Right atrium auricular region (tissue), 2 donors: Measurements from ENCODE around the gene CNTN5. TPM values are rescaled to one million over a fixed set of nuclear protein-coding genes. Genes with fewer than 3 reads are reported as not detected.

Experiments
- DNase-seq: peaks from one replicate; pipeline ENCODE4 v3.0.0-alpha.2; 2019; ENCODE audit warnings: low spot score
- H3K27ac ChIP-seq, 2 donors: fragments of 200-600 bp; sonication (generic); 1 replicate in 1 of 2; 2 replicates in 1 of 2; pipeline ENCODE4 v1.5.1; 2016 to 2019
- H3K27me3 ChIP-seq, 2 donors: fragments of 200-600 bp; sonication (generic); one replicate each; pipeline versions ENCODE4 v1.5.1 to v1.6.0; 2017 to 2019
- H3K36me3 ChIP-seq: fragments of 200-600 bp; sonication (generic); one replicate; pipeline ENCODE4 v1.5.1; 2016
- H3K4me1 ChIP-seq, 2 donors: fragments of 200-600 bp; sonication (generic); one replicate each; pipeline versions ENCODE4 v1.5.1 to v1.6.0; 2017 to 2019
- H3K4me3 ChIP-seq, 2 donors: fragments of 200-600 bp; sonication (generic); 1 replicate in 1 of 2; 2 replicates in 1 of 2; pipeline ENCODE4 v1.5.1; 2017 to 2019; ENCODE audit warnings: mild to moderate bottlenecking in 1 of 2, moderate library complexity in 1 of 2
- H3K9me3 ChIP-seq, 2 donors: fragments of 200-600 bp; sonication (generic); one replicate each; pipeline ENCODE4 v1.5.1; 2019
- CTCF ChIP-seq, 2 donors: fragments of 200-600 bp; sonication (generic); IDR thresholded peaks; one replicate each; pipeline ENCODE4 v1.5.1; 2019; ENCODE audit warnings: antibody characterized with exemption in 2 of 2
- total RNA-seq, 2 donors: library from RNA; depleted of rRNA; stranded (reverse); fragments of >200 nt; gene quantifications; one replicate each; pipeline ENCODE4 v1.1.0, GENCODE V29; 2016

The CNTN5 gene
- total RNA-seq, 2 donors from 2014 or later = not detected

GRCh38 chr11:99901175-99901574 lies 880.4 kb downstream of the CNTN5 start:
- Histone ChIP-seq H3K9me3 (peaks cover 0 to 13% of the 10 kb centered on the region in 2 donors), H3K27ac (no peak overlapping the region), H3K4me1 (no peaks in the 10 kb centered on the region), H3K36me3 (no peaks in the 10 kb centered on the region), H3K4me3 (no peak overlapping the region), H3K27me3 (no peaks in the 10 kb centered on the region)
- no peak for TF ChIP-seq CTCF (IDR thresholded peaks at IDR 0.05)
- no peak for DNase-seq

GRCh38 chr11:99911116-99911515 lies 890.4 kb downstream of the CNTN5 start:
- Histone ChIP-seq H3K36me3 (no peaks in the 10 kb centered on the region), H3K27me3 (no peaks in the 10 kb centered on the region), H3K4me1 (no peaks in the 10 kb centered on the region), H3K4me3 (no peak overlapping the region), H3K27ac (no peak overlapping the region), H3K9me3 (no peaks in the 10 kb centered on the region)
- TF ChIP-seq CTCF (IDR thresholded peaks at IDR 0.05) = no peak
- DNase-seq = no peak

- H3K27me3 ChIP-seq = no peaks in the 10 kb centered on the region
These were observed 895.3 kb downstream of the CNTN5 start for GRCh38 chr11:99916078-99916477.

GRCh38 chr11:99918761-99919160 lies 898.0 kb downstream of the CNTN5 start:
- TF ChIP-seq CTCF (IDR thresholded peaks at IDR 0.05) = no peak
- Histone ChIP-seq H3K36me3 (no peaks in the 10 kb centered on the region), H3K4me3 (no peak overlapping the region), H3K27me3 (no peaks in the 10 kb centered on the region), H3K27ac (no peak overlapping the region), H3K9me3 (peaks cover 0 to 15% of the 10 kb centered on the region in 2 donors), H3K4me1 (no peaks in the 10 kb centered on the region)
- no peak for DNase-seq

More at GRCh38 chr11:99916078-99916477, 895.3 kb downstream of the CNTN5 start:
- Histone ChIP-seq H3K9me3 (peaks cover 0 to 15% of the 10 kb centered on the region in 2 donors), H3K27ac (no peak overlapping the region), H3K4me1 (no peaks in the 10 kb centered on the region), H3K4me3 (no peak overlapping the region), H3K36me3 (no peaks in the 10 kb centered on the region)
- no peak for DNase-seq
- TF ChIP-seq CTCF (IDR thresholded peaks at IDR 0.05) = no peak

- H3K4me1 ChIP-seq = no peaks in the 10 kb centered on the region
- H3K9me3 ChIP-seq = peaks cover 0 to 15% of the 10 kb centered on the region in 2 donors
- no peaks in the 10 kb centered on the region for H3K27me3 ChIP-seq
- DNase-seq = no peak
- no peak overlapping the region for H3K27ac ChIP-seq
- TF ChIP-seq CTCF (IDR thresholded peaks at IDR 0.05) = no peak
- no peak overlapping the region for H3K4me3 ChIP-seq
- H3K36me3 ChIP-seq = no peaks in the 10 kb centered on the region
These were observed 900.2 kb downstream of the CNTN5 start for GRCh38 chr11:99920956-99921355.

GRCh38 chr11:99925968-99926367 lies 905.2 kb downstream of the CNTN5 start:
- Histone ChIP-seq H3K9me3 (no peaks in the 10 kb centered on the region), H3K4me1 (no peaks in the 10 kb centered on the region), H3K4me3 (no peak overlapping the region), H3K36me3 (no peaks in the 10 kb centered on the region), H3K27ac (no peak overlapping the region), H3K27me3 (no peaks in the 10 kb centered on the region)
- no peak for TF ChIP-seq CTCF (IDR thresholded peaks at IDR 0.05)
- no peak for DNase-seq
